Activated CD4-positive, alpha-beta T cell treated with anti-CD3 and anti-CD28 coated beads, Interleukin-2, amount 50 U/mL, for 24 hours (primary cell): ENCODE data around the gene ABHD17C.

Source experiments
- DNase-seq, 2 donors: peaks; one replicate each; pipeline ENCODE4 v3.0.0-alpha.2; 2020; ENCODE audit warnings: low read depth in 1 of 2, low spot score in 1 of 2

ABHD17C gene

GRCh38 chr15:80689294-80689693 is 5.8 kb upstream of the ABHD17C start:
- DNase-seq: no peak

- no peak for DNase-seq
These were observed 5.4 kb upstream of the ABHD17C start for GRCh38 chr15:80689716-80690115.

- no peak for DNase-seq
These were observed 3.5 kb upstream of the ABHD17C start for GRCh38 chr15:80691575-80691974.

GRCh38 chr15:80693682-80694610 is 1.2 kb upstream of the ABHD17C start:
- DNase-seq: no peak

GRCh38 chr15:80694611-80695098 is 455 bp upstream of the ABHD17C start:
- DNase-seq: no peak

- no peak for DNase-seq
These were observed 976 bp downstream of the ABHD17C start for GRCh38 chr15:80695911-80696661.

DNA sequence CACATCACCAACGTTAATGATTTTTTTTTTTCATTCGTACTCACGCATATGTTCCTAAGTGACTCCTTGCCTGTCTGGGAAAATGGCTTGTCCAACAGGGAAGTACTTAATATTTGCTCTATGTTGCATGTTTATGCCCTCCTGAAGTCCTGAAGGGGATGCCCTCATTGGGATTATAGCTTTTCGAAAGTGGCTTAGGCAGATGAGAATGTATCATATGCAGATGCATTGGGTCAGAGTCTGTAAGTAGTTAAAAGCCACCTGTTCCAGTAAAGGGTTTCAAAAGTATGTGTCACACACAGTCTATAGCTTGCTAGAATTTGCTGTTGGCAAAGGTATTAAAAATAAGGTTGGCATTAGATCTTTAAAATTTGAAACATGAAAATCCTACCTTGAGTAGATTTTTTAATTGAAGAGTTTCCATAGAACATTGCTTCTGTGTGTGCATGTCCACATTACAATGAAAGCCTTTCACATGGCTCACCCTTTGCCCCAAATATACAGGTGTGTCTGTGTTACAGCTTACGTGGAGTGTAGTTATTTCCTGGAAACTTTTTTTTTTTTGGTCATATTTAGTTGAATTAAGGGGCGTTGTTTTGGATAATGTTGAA is 2.1 kb downstream of the ABHD17C start:
- DNase-seq: no peak

GRCh38 chr15:80698676-80699075 is 3.6 kb downstream of the ABHD17C start:
- DNase-seq: no peak

DNA sequence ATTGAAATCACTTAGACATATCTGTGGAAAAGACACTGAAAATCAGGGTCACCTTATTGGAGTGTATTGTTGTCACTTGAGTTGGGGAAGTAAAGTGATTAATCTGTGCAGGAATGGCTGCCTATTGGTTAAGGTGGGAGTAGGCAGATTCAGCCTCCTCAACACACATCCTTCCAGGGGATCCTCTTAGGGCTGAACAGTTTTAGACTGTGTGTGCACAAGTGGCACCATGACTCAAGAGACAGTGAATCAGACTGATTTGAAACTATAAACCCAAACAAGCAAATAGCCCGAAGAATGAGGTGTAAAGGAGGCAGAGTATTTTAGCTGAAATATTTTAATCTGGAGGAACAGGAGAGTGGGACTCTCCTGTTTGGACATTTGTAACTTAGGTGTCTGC is 4.9 kb downstream of the ABHD17C start:
- no peak for DNase-seq

- no peak for DNase-seq
These were observed 6.7 kb downstream of the ABHD17C start for GRCh38 chr15:80701676-80702311.

DNA sequence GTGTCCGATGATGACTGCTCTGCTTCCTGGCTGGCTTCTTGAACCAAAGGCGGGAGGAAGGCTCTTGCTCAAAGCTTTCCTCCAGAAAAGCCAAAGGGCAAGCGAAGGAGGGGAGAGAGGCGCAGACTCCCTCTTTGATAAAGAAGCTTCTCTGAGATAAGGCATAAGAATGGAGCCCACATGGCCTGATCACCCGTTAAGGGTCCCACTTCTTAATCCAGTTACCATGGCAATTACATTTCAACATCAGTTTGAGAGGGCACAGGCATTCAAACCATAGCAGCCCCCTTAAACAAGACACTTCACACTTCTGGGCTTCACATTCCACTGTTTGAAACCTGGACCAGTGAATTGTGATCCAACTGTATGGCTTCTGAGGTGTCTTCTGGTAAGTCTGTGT is 8.0 kb downstream of the ABHD17C start:
- DNase-seq: no peak

DNA sequence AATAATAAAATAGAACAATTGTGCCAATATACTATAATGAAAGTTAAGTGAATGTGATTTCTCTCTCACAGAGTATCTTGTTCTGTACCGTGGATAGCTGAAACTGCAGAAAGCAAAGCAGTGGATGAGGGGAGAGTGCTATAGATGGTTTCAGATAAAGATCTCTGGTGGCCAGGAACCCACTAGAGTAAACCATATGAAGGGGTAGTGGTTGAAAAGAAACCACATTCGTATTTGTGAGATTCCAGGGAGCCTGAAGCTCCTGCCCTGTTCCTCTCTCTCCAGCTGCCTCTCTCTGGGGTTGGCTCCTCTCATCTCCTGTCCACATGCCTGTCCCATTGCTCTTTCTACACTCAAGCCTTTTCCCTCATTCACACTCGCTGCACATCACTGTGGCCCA is 8.9 kb downstream of the ABHD17C start:
- no peak for DNase-seq

GRCh38 chr15:80706161-80706560 is 11.1 kb downstream of the ABHD17C start:
- DNase-seq: no peak

- no peak for DNase-seq
These were observed 14.4 kb downstream of the ABHD17C start for GRCh38 chr15:80709542-80709941.

GRCh38 chr15:80710635-80711554 is 15.8 kb downstream of the ABHD17C start:
- DNase-seq: no peak

- DNase-seq: no peak
These were observed 16.8 kb downstream of the ABHD17C start for GRCh38 chr15:80711886-80712285.

DNA sequence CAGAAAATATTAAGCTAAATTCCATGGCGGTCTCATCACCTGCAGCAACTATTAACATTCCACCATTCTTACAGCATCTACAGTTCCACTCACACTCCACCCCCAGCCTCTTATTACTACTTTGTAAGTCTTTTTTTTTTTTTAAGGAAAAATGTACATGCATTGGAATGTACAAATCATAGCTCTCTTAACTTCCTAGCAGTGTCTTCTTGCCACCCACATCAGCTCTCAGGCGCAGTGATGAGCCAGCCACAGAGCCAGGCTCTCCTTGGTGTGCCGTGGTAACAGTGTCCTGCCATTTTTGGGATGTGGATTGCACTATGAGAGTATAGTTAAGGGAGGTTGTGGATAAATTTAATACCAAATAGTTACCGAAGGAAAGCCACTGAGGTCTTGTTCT is 17.8 kb downstream of the ABHD17C start:
- DNase-seq: no peak

- DNase-seq: no peak
These were observed 26.4 kb downstream of the ABHD17C start for GRCh38 chr15:80721476-80721875.

DNA sequence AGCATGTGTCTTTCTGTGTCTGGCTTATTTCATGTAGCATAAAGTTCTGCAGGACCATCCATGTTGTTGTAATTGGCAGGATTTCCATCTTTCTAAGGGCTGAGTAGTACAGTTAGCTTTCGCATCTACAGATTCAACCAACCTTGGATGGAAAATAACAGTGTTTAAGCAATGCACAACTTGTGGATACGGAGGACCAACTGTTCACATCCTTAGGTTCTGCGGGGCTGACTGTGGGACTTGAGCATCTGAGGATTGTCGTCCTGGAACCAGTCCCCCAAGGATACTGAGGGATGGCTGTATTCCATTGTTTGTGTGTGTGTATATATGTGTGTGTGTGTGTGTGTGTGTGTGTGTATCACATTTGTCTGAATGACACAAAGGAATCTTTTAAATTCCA is 27.7 kb downstream of the ABHD17C start:
- DNase-seq: no peak

DNA sequence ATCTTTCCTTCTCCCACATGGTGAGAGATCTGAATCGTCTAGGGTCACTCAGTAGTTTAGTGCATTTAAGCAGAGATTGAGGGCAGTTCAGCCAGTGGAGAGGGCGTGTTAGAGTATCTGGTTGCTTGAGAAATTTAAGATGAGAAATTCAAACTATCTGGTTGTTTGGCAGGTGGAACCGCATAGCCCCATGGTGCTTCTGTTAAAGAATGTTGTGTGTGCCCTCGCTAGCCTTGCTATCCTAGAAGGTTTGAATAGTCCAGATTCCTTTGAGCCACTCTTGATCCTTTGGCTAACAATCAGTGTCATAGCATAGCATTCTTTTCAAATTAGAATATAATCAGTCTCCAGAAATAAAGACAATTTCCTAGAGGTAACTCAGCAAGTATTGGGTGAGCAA is 32.1 kb downstream of the ABHD17C start:
- DNase-seq: no peak
